C4-2B (cell line): ENCODE results near the gene PRSS56.

Experiments
- ZFX ChIP-seq: fragments of 450-650 bp; IDR thresholded peaks from 2 replicates; pipeline ENCODE4 v1.6.1; 2017
- TF ChIP-seq, protein P1 (sequence below): fragments of 450-650 bp; conservative IDR thresholded peaks from 2 replicates; pipeline ENCODE4 v1.5.1; 2017; ENCODE audit warnings: mild to moderate bottlenecking

DNA sequence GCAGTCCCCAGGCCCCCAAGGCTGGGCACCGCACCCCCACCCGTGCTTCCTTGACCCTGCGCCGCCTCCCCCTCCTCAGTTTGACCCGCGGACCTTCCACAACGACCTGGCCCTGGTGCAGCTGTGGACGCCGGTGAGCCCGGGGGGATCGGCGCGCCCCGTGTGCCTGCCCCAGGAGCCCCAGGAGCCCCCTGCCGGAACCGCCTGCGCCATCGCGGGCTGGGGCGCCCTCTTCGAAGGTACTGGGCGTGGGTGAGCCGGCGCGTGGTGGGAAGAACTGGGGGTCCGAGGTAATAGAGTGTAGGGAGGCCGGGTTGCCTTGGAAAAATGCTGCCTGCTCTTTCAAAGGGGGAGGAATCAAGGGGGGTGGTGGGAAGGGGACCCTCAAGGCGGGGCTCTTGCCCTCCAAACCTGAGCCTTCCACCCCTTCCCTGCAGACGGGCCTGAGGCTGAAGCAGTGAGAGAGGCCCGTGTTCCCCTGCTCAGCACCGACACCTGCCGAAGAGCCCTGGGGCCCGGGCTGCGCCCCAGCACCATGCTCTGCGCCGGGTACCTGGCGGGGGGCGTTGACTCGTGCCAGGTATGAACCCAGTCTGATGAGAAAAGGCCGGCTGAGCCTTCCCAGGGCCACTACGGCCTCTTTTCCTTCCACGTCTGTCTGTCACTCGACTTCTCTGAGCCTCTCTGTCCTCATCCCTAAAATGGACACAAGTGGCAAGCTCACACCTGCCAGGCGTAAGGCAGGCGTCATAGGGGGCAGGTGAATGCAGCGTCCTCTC, 2.6 kb downstream of the PRSS56 start:
- TF ChIP-seq, protein P1, sequence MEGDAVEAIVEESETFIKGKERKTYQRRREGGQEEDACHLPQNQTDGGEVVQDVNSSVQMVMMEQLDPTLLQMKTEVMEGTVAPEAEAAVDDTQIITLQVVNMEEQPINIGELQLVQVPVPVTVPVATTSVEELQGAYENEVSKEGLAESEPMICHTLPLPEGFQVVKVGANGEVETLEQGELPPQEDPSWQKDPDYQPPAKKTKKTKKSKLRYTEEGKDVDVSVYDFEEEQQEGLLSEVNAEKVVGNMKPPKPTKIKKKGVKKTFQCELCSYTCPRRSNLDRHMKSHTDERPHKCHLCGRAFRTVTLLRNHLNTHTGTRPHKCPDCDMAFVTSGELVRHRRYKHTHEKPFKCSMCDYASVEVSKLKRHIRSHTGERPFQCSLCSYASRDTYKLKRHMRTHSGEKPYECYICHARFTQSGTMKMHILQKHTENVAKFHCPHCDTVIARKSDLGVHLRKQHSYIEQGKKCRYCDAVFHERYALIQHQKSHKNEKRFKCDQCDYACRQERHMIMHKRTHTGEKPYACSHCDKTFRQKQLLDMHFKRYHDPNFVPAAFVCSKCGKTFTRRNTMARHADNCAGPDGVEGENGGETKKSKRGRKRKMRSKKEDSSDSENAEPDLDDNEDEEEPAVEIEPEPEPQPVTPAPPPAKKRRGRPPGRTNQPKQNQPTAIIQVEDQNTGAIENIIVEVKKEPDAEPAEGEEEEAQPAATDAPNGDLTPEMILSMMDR: no peak
- no peak for TF ChIP-seq ZFX
